ENCODE data around the gene YTHDF2. TPM values are rescaled to one million over a fixed set of nuclear protein-coding genes. Genes with fewer than 3 reads are reported as not detected.

Gene YTHDF2
- polyA plus RNA-seq, 3 donors, result 20.7 to 81.6 (median 74.2) TPM

GRCh38 chr1:28801461-28801860 is 64.7 kb downstream of the YTHDF2 start:
- Histone ChIP-seq H3K9me3 (replicated peaks in 1 of 2; ENCODE audit: control insufficient read depth in 1 of 2, insufficient read depth in 1 of 2, low read length in 2 of 2) (no peaks in the 10 kb centered on the region), H3K36me3 (replicated peaks in 1 of 2; ENCODE audit: control insufficient read depth in 1 of 2, insufficient read depth in 2 of 2, low read length in 2 of 2) (no peaks in the 10 kb centered on the region), H3K27me3 (ENCODE audit: control insufficient read depth in 2 of 2, insufficient read depth in 2 of 2, low read length in 2 of 2) (no peaks in the 10 kb centered on the region), H3K79me2 (ENCODE audit: insufficient read depth, low read length) (no peaks in the 10 kb centered on the region), H2AFZ (ENCODE audit: insufficient read depth, low read depth, low read length, poor library complexity, severe bottlenecking) (no peak overlapping the region), H3K4me1 (ENCODE audit: control insufficient read depth in 1 of 2, insufficient read depth in 2 of 2, low read length in 2 of 2) (no peaks in the 10 kb centered on the region), H3K4me3 (replicated peaks in 1 of 3; ENCODE audit: low read depth in 2 of 3, low read length in 3 of 3) (no peak overlapping the region), H3K4me2 (replicated peaks; ENCODE audit: extremely low read depth, low read length, poor library complexity, severe bottlenecking) (no peak overlapping the region), H3K27ac (ENCODE audit: low read depth in 1 of 2, low read length in 2 of 2) (no peak overlapping the region), H4K20me1 (ENCODE audit: insufficient read depth, low read length) (no peaks in the 10 kb centered on the region), H3K9ac (ENCODE audit: insufficient read depth, low read length, poor library complexity, severe bottlenecking) (no peak overlapping the region)
- Mint-ChIP-seq H3K27ac (no peak overlapping the region), H3K9me3 (peaks cover 0 to 6% (median 2%) of the 10 kb centered on the region in 7 donors), H3K27me3 (ENCODE audit: low read depth in 3 of 3) (peaks cover 8 to 10% (median 9%) of the 10 kb centered on the region in 3 donors), H3K36me3 (no peaks in the 10 kb centered on the region), H3K4me1 (no peaks in the 10 kb centered on the region), H3K4me3 (no peak overlapping the region)
- WGBS (ENCODE audit: insufficient coverage), result 100% methylated on average over 6 of the region's 6 CpGs
- intact Hi-C loops (cut with micrococcal nuclease), result no loop called here
- DNase-seq, result no peak
- TF ChIP-seq CTCF (IDR thresholded peaks at IDR 0.05), result no peak

GRCh38 chr1:28803051-28803450 is 66.3 kb downstream of the YTHDF2 start:
- intact Hi-C loops (cut with micrococcal nuclease), result no loop called here

More at GRCh38 chr1:28803051-28803450, 66.3 kb downstream of the YTHDF2 start:
- no peaks in the 10 kb centered on the region for H4K20me1 ChIP-seq (ENCODE audit: insufficient read depth, low read length)
- no peak overlapping the region for H3K4me2 ChIP-seq (replicated peaks; ENCODE audit: extremely low read depth, low read length, poor library complexity, severe bottlenecking)
- no peaks in the 10 kb centered on the region for H3K27me3 ChIP-seq (ENCODE audit: control insufficient read depth in 2 of 2, insufficient read depth in 2 of 2, low read length in 2 of 2)
- no peak overlapping the region for H3K9ac ChIP-seq (ENCODE audit: insufficient read depth, low read length, poor library complexity, severe bottlenecking)
- Mint-ChIP-seq H3K9me3 (peaks cover 0 to 6% (median 2%) of the 10 kb centered on the region in 7 donors), H3K27me3 (ENCODE audit: low read depth in 3 of 3) (peaks cover 8 to 10% (median 9%) of the 10 kb centered on the region in 3 donors), H3K4me3 (no peak overlapping the region), H3K4me1 (no peaks in the 10 kb centered on the region), H3K36me3 (no peaks in the 10 kb centered on the region), H3K27ac (no peak overlapping the region)
- no peaks in the 10 kb centered on the region for H3K36me3 ChIP-seq (replicated peaks in 1 of 2; ENCODE audit: control insufficient read depth in 1 of 2, insufficient read depth in 2 of 2, low read length in 2 of 2)
- H2AFZ ChIP-seq (ENCODE audit: insufficient read depth, low read depth, low read length, poor library complexity, severe bottlenecking), result no peak overlapping the region
- WGBS (ENCODE audit: insufficient coverage), result 95% methylated on average over 4 of the region's 5 CpGs
- H3K4me1 ChIP-seq (ENCODE audit: control insufficient read depth in 1 of 2, insufficient read depth in 2 of 2, low read length in 2 of 2), result no peaks in the 10 kb centered on the region
- H3K9me3 ChIP-seq (replicated peaks in 1 of 2; ENCODE audit: control insufficient read depth in 1 of 2, insufficient read depth in 1 of 2, low read length in 2 of 2), result no peaks in the 10 kb centered on the region
- DNase-seq, result no peak
- H3K4me3 ChIP-seq (replicated peaks in 1 of 3; ENCODE audit: low read depth in 2 of 3, low read length in 3 of 3), result no peak overlapping the region
- TF ChIP-seq CTCF (IDR thresholded peaks at IDR 0.05), result no peak
- H3K27ac ChIP-seq (ENCODE audit: low read depth in 1 of 2, low read length in 2 of 2), result no peak overlapping the region
- H3K79me2 ChIP-seq (ENCODE audit: insufficient read depth, low read length), result no peaks in the 10 kb centered on the region

Measured in CD14-positive monocyte (primary cell).